SH-SY5Y (cell line): ENCODE measurements around the gene CCDC81.

Experiments used
- GATA2 ChIP-seq: IDR thresholded peaks from 2 replicates; pipeline ENCODE4 v1.6.1; 2011; ENCODE audit warnings: mild to moderate bottlenecking, low read depth, low read length
- GATA3 ChIP-seq: IDR thresholded peaks from 2 replicates; pipeline ENCODE4 v1.6.1; 2011; ENCODE audit warnings: low read depth, mild to moderate bottlenecking, low read length, moderate library complexity

DNA sequence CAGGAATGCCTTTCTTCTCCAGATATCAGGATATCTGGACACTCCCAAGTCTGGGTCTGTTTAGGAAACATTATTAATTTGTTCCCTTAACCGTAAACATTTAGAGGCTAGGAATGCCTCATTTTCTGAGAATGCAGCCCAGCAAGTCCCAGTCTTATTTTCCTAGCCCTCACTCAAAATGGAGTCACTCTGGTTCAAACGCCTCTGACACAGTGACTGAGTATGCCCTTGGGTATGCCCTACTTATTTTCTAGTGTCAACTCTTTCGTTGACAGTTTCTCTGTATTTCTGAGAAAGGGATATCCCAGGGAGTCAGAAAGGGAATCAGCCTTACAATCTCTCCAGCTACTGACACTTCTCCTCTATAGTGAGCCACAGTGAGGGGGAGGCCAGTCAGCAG lies 16.0 kb upstream of the CCDC81 start:
- TF ChIP-seq GATA3 (no peak), GATA2 (no peak)
